HEK293 (cell line): Measurements from ENCODE around the gene TRIM28.

Experiments
- GLI2 ChIP-seq: fragments of 450-650 bp; formaldehyde crosslinking; IDR thresholded peaks from 2 replicates; pipeline ENCODE4; 2017; ENCODE audit warnings: missing biosample characterization, missing genetic modification characterization, low read depth, borderline replicate concordance
- GLIS1 ChIP-seq: fragments of 450-650 bp; formaldehyde crosslinking; IDR thresholded peaks from 2 replicates; pipeline ENCODE4 v1.5.1; 2016; ENCODE audit warnings: missing biosample characterization, missing genetic modification characterization
- GLIS2 ChIP-seq: fragments of 450-650 bp; formaldehyde crosslinking; IDR thresholded peaks from 2 replicates; pipeline ENCODE4 v1.5.1; 2016; ENCODE audit warnings: missing biosample characterization, missing genetic modification characterization
- HOXC10 ChIP-seq: sonication (generic); formaldehyde crosslinking; IDR thresholded peaks from 2 replicates; pipeline ENCODE4 v1.8.1; 2023; ENCODE audit warnings: mild to moderate bottlenecking, missing genetic modification reagents
- HOXD13 ChIP-seq: sonication (generic); formaldehyde crosslinking; IDR thresholded peaks from 2 replicates; pipeline ENCODE4 v1.8.0; 2022; ENCODE audit warnings: missing genetic modification reagents, borderline replicate concordance
- KLF8 ChIP-seq: fragments of 450-650 bp; formaldehyde crosslinking; IDR thresholded peaks from 2 replicates; pipeline ENCODE4 v1.5.1; 2016; ENCODE audit warnings: missing biosample characterization, missing genetic modification characterization
- KLF9 ChIP-seq: fragments of 450-650 bp; formaldehyde crosslinking; IDR thresholded peaks from 2 replicates; pipeline ENCODE4 v1.5.1; 2016; ENCODE audit warnings: missing biosample characterization, missing genetic modification characterization, low read depth
- PRDM1 ChIP-seq: fragments of 450-650 bp; formaldehyde crosslinking; IDR thresholded peaks from 2 replicates; pipeline ENCODE4; 2016; ENCODE audit warnings: missing biosample characterization, missing genetic modification characterization
- SCRT2 ChIP-seq: fragments of 450-650 bp; formaldehyde crosslinking; IDR thresholded peaks from 2 replicates; pipeline ENCODE4 v1.5.1; 2016; ENCODE audit warnings: missing biosample characterization, missing genetic modification characterization
- ZFHX2 ChIP-seq: fragments of 450-650 bp; formaldehyde crosslinking; conservative IDR thresholded peaks from 2 replicates; pipeline ENCODE4 v1.5.1; 2016; ENCODE audit warnings: missing biosample characterization, missing genetic modification characterization
- ZNF138 ChIP-seq: fragments of 450-650 bp; formaldehyde crosslinking; IDR thresholded peaks from 2 replicates; pipeline ENCODE4 v1.5.1; 2016; ENCODE audit warnings: missing biosample characterization, missing genetic modification characterization, borderline replicate concordance
- ZNF155 ChIP-seq: fragments of 450-650 bp; formaldehyde crosslinking; IDR thresholded peaks from 2 replicates; pipeline ENCODE4 v1.5.1; 2016; ENCODE audit warnings: missing biosample characterization, missing genetic modification characterization
- ZNF184 ChIP-seq: fragments of 450-650 bp; IDR thresholded peaks from 2 replicates; pipeline ENCODE4 v1.5.1; 2018; ENCODE audit warnings: missing biosample characterization, mild to moderate bottlenecking, missing genetic modification characterization
- ZNF221 ChIP-seq: fragments of 450-650 bp; formaldehyde crosslinking; IDR thresholded peaks from 2 replicates; pipeline ENCODE4 v1.5.1; 2017; ENCODE audit warnings: missing biosample characterization, missing genetic modification characterization, borderline replicate concordance
- ZNF223 ChIP-seq: fragments of 450-650 bp; formaldehyde crosslinking; IDR thresholded peaks from 2 replicates; pipeline ENCODE4 v1.5.1; 2016; ENCODE audit warnings: missing biosample characterization, missing genetic modification characterization
- ZNF311 ChIP-seq: fragments of 450-650 bp; formaldehyde crosslinking; IDR thresholded peaks from 2 replicates; pipeline ENCODE4 v1.5.1; 2017; ENCODE audit warnings: missing biosample characterization, missing genetic modification characterization, borderline replicate concordance
- ZNF350 ChIP-seq: fragments of 450-650 bp; formaldehyde crosslinking; IDR thresholded peaks from 2 replicates; pipeline ENCODE4 v1.5.0; 2017; ENCODE audit warnings: missing biosample characterization, mild to moderate bottlenecking, missing genetic modification characterization
- ZNF394 ChIP-seq: fragments of 450-650 bp; formaldehyde crosslinking; IDR thresholded peaks from 2 replicates; pipeline ENCODE4 v1.5.1; 2016; ENCODE audit warnings: missing biosample characterization, missing genetic modification characterization, mild to moderate bottlenecking, moderate library complexity, borderline replicate concordance
- ZNF426 ChIP-seq: fragments of 450-650 bp; formaldehyde crosslinking; IDR thresholded peaks from 2 replicates; pipeline ENCODE4 v1.5.1; 2017; ENCODE audit warnings: missing biosample characterization, missing genetic modification characterization, mild to moderate bottlenecking, inconsistent platforms, moderate library complexity
- ZNF621 ChIP-seq: fragments of 450-650 bp; formaldehyde crosslinking; IDR thresholded peaks from 2 replicates; pipeline ENCODE4 v1.5.1; 2017; ENCODE audit warnings: missing biosample characterization, missing genetic modification characterization
- ZNF623 ChIP-seq: fragments of 450-650 bp; formaldehyde crosslinking; IDR thresholded peaks from 2 replicates; pipeline ENCODE4 v1.5.1; 2016; ENCODE audit warnings: missing biosample characterization, missing genetic modification characterization
- ZNF624 ChIP-seq: fragments of 450-650 bp; formaldehyde crosslinking; IDR thresholded peaks from 2 replicates; pipeline ENCODE4 v1.5.1; 2017; ENCODE audit warnings: missing biosample characterization, missing genetic modification characterization
- ZNF629 ChIP-seq: fragments of 450-650 bp; formaldehyde crosslinking; IDR thresholded peaks from 2 replicates; pipeline ENCODE4 v1.5.1; 2017; ENCODE audit warnings: missing biosample characterization, missing genetic modification characterization
- ZNF664 ChIP-seq: fragments of 450-650 bp; formaldehyde crosslinking; IDR thresholded peaks from 2 replicates; pipeline ENCODE4 v1.5.1; 2016; ENCODE audit warnings: missing biosample characterization, missing genetic modification characterization
- ZNF701 ChIP-seq: fragments of 450-650 bp; formaldehyde crosslinking; IDR thresholded peaks from 2 replicates; pipeline ENCODE4 v1.5.1; 2016; ENCODE audit warnings: missing biosample characterization, missing genetic modification characterization
- ZNF785 ChIP-seq: fragments of 450-650 bp; formaldehyde crosslinking; IDR thresholded peaks from 2 replicates; pipeline ENCODE4 v1.5.1; 2016; ENCODE audit warnings: missing biosample characterization, missing genetic modification characterization
- ZNF792 ChIP-seq: fragments of 450-650 bp; formaldehyde crosslinking; IDR thresholded peaks from 2 replicates; pipeline ENCODE4 v1.5.1; 2016; ENCODE audit warnings: missing biosample characterization, missing genetic modification characterization
- ZNF830 ChIP-seq: fragments of 450-650 bp; IDR thresholded peaks from 2 replicates; pipeline ENCODE4 v1.5.0; 2018; ENCODE audit warnings: missing biosample characterization, missing genetic modification characterization, low read depth, mild to moderate bottlenecking, moderate library complexity
- ZNF837 ChIP-seq: fragments of 450-650 bp; formaldehyde crosslinking; IDR thresholded peaks from 2 replicates; pipeline ENCODE4 v1.5.1; 2016; ENCODE audit warnings: missing biosample characterization, missing genetic modification characterization
- ZSCAN16 ChIP-seq: fragments of 450-650 bp; formaldehyde crosslinking; IDR thresholded peaks from 2 replicates; pipeline ENCODE4 v1.5.1; 2016; ENCODE audit warnings: missing biosample characterization, missing genetic modification characterization
- ZSCAN30 ChIP-seq: fragments of 450-650 bp; IDR thresholded peaks from 2 replicates; pipeline ENCODE4 v1.5.1; 2018; ENCODE audit warnings: missing biosample characterization, mild to moderate bottlenecking, missing genetic modification characterization, moderate library complexity
- TF ChIP-seq, protein P1 (sequence below): fragments of 450-650 bp; formaldehyde crosslinking; IDR thresholded peaks from 2 replicates; pipeline ENCODE4 v1.5.1; 2016; ENCODE audit warnings: missing biosample characterization, missing genetic modification characterization
- TF ChIP-seq, protein P2 (sequence below): fragments of 450-650 bp; formaldehyde crosslinking; IDR thresholded peaks from 2 replicates; pipeline ENCODE4 v1.5.1; 2016; ENCODE audit warnings: missing biosample characterization, missing genetic modification characterization
- TF ChIP-seq, protein P3 (sequence below): fragments of 450-650 bp; formaldehyde crosslinking; IDR thresholded peaks from 2 replicates; pipeline ENCODE4 v1.5.1; 2016; ENCODE audit warnings: missing biosample characterization, missing genetic modification characterization, low read depth
- TF ChIP-seq, protein P4 (sequence below): fragments of 450-650 bp; formaldehyde crosslinking; IDR thresholded peaks from 2 replicates; pipeline ENCODE4 v1.5.1; 2016; ENCODE audit warnings: missing biosample characterization, missing genetic modification characterization

TRIM28 gene

DNA sequence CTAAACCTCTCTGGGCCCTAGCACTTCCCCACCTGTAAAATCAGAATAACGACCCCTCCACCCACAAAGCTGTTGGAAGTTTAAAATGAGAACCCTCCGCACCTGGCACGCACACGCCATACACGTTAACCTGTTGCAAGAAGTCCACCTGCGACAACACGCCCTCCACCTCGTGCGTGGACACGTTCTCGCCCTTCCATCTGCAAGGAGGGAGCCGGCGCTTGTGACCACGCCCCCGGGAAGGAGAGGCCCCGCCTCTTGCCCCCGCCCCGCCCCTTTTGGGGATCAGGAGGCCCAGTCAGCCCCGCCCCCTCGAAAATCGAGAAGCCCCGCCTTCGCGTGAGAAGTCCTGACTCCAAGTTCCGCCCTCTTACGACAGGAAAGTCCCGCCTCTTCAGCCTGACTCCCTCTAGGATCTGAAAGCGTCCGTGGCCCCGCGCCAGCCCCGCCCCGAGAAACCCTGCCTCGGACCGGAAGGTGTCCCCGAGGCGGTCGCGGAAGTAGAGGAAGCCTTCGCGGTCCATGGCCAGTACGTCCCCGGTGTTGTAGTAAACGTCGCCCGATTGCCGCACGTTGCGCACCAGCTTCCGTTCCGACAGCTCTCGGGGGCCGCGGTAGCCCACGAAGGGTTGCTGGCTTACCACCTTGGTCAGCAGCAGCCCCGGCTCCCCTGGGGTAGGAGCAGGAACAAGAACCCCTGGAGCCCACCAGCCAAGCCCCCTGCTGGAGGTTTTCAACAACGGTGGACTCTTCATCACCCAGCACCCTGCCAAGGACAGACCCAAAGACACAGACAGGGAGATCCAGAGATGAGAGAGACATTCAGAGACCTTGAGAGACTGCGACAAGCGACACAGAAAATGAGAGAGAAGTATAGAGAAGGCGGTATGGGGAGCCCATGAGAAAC is 44.6 kb upstream of the TRIM28 start (continued):
- TF ChIP-seq ZNF184 (tag by site-specific recombination) (no peak), GLIS1 (tag by site-specific recombination) (peak; percentile 46; the same call in 1 of the 2 replicates), KLF8 (tag by site-specific recombination) (peak; percentile 80), ZNF629 (tag by site-specific recombination) (peak; percentile 25; the same call in 1 of the 2 replicates), ZFHX2 (no peak), PRDM1 (tag by site-specific recombination) (no peak), ZNF155 (no peak), ZNF621 (no peak), GLI2 (tag by site-specific recombination) (no peak), ZNF311 (tag by site-specific recombination) (no peak), ZNF394 (tag by site-specific recombination) (no peak), HOXC10 (CRISPR knock-in tag) (0 out of 2 replicates have a peak, but pooled peaks have one; percentile 59), ZSCAN16 (tag by site-specific recombination) (no peak), ZNF426 (tag by site-specific recombination) (no peak), ZNF837 (tag by site-specific recombination) (no peak), ZNF785 (peak; percentile 61; the same call in 1 of the 2 replicates), ZNF664 (tag by site-specific recombination) (0 out of 2 replicates have a peak, but pooled peaks have one; percentile 12), ZNF792 (tag by site-specific recombination) (no peak), KLF9 (peak; percentile 77), ZNF138 (tag by site-specific recombination) (0 out of 2 replicates have a peak, but pooled peaks have one; percentile 17), ZNF624 (tag by site-specific recombination) (no peak), ZNF701 (no peak), ZNF223 (tag by site-specific recombination) (no peak), ZNF830 (tag by site-specific recombination) (no peak), HOXD13 (CRISPR knock-in tag) (no peak), ZNF623 (tag by site-specific recombination) (0 out of 2 replicates have a peak, but pooled peaks have one; percentile 17), ZSCAN30 (tag by site-specific recombination) (peak; percentile 88), ZNF350 (no peak), SCRT2 (tag by site-specific recombination) (peak; percentile 75), ZNF221 (tag by site-specific recombination) (no peak), GLIS2 (tag by site-specific recombination) (peak; percentile 66)
- TF ChIP-seq, protein P1, sequence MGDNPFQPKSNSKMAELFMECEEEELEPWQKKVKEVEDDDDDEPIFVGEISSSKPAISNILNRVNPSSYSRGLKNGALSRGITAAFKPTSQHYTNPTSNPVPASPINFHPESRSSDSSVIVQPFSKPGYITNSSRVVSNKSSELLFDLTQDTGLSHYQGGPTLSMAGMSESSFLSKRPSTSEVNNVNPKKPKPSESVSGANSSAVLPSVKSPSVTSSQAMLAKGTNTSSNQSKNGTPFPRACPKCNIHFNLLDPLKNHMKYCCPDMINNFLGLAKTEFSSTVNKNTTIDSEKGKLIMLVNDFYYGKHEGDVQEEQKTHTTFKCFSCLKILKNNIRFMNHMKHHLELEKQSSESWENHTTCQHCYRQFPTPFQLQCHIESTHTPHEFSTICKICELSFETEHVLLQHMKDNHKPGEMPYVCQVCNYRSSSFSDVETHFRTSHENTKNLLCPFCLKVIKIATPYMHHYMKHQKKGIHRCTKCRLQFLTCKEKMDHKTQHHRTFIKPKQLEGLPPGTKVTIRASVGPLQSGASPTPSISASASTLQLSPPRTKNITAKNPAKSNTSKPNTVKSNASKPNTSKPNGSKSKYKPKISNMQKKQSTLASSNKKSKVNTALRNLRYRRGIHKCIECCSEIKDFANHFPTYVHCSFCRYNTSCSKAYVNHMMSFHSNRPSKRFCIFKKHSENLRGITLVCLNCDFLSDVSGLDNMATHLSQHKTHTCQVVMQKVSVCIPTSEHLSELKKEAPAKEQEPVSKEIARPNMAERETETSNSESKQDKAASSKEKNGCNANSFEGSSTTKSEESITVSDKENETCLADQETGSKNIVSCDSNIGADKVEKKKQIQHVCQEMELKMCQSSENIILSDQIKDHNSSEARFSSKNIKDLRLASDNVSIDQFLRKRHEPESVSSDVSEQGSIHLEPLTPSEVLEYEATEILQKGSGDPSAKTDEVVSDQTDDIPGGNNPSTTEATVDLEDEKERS (tag by site-specific recombination) = no peak
- TF ChIP-seq, protein P2, sequence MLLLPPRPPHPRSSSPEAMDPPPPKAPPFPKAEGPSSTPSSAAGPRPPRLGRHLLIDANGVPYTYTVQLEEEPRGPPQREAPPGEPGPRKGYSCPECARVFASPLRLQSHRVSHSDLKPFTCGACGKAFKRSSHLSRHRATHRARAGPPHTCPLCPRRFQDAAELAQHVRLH (tag by site-specific recombination) = peak; percentile 100
- TF ChIP-seq, protein P3, sequence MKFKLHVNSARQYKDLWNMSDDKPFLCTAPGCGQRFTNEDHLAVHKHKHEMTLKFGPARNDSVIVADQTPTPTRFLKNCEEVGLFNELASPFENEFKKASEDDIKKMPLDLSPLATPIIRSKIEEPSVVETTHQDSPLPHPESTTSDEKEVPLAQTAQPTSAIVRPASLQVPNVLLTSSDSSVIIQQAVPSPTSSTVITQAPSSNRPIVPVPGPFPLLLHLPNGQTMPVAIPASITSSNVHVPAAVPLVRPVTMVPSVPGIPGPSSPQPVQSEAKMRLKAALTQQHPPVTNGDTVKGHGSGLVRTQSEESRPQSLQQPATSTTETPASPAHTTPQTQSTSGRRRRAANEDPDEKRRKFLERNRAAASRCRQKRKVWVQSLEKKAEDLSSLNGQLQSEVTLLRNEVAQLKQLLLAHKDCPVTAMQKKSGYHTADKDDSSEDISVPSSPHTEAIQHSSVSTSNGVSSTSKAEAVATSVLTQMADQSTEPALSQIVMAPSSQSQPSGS (tag by site-specific recombination) = no peak
- TF ChIP-seq, protein P4, sequence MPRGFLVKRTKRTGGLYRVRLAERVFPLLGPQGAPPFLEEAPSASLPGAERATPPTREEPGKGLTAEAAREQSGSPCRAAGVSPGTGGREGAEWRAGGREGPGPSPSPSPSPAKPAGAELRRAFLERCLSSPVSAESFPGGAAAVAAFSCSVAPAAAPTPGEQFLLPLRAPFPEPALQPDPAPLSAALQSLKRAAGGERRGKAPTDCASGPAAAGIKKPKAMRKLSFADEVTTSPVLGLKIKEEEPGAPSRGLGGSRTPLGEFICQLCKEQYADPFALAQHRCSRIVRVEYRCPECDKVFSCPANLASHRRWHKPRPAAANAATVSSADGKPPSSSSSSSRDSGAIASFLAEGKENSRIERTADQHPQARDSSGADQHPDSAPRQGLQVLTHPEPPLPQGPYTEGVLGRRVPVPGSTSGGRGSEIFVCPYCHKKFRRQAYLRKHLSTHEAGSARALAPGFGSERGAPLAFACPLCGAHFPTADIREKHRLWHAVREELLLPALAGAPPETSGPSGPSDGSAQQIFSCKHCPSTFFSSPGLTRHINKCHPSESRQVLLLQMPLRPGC (tag by site-specific recombination) = no peak
